ENCODE results near the gene TRIM56.

DNA sequence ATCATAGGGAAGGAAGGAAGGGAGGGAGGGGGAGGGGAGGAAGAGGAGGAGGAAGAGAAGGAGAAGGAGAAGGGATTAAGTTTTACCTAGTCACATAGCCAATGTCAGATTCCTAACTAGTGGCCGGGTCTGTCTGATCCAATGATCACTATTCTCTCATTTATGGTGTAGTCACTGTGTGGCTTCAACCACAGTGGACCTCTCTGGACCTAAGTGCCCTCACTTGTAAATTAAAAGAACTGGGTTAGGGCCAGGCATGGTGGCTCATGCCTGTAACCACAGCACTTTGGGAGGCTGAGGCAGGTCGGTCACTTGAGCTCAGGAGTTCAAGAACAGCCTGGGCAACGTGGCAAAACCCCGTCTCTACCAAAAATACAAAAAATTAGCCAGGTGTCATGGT lies 35.0 kb downstream of the TRIM56 start:
- TF ChIP-seq YY1 (IDR thresholded peaks at IDR 0.05; ENCODE audit: low read depth) (no peak), JUND (IDR thresholded peaks at IDR 0.05) (no peak), MEF2A (IDR thresholded peaks at IDR 0.05; ENCODE audit: borderline replicate concordance, low read depth) (no peak), RCOR1 (IDR thresholded peaks at IDR 0.05; ENCODE audit: low read length) (no peak), EZH2phosphoT487 (IDR thresholded peaks at IDR 0.05; ENCODE audit: borderline replicate concordance, low read depth) (no peak), TCF12 (IDR thresholded peaks at IDR 0.05) (no peak)
- TF ChIP-seq, protein P1, sequence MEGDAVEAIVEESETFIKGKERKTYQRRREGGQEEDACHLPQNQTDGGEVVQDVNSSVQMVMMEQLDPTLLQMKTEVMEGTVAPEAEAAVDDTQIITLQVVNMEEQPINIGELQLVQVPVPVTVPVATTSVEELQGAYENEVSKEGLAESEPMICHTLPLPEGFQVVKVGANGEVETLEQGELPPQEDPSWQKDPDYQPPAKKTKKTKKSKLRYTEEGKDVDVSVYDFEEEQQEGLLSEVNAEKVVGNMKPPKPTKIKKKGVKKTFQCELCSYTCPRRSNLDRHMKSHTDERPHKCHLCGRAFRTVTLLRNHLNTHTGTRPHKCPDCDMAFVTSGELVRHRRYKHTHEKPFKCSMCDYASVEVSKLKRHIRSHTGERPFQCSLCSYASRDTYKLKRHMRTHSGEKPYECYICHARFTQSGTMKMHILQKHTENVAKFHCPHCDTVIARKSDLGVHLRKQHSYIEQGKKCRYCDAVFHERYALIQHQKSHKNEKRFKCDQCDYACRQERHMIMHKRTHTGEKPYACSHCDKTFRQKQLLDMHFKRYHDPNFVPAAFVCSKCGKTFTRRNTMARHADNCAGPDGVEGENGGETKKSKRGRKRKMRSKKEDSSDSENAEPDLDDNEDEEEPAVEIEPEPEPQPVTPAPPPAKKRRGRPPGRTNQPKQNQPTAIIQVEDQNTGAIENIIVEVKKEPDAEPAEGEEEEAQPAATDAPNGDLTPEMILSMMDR (IDR thresholded peaks at IDR 0.05), result no peak
- TF ChIP-seq, protein P2, sequence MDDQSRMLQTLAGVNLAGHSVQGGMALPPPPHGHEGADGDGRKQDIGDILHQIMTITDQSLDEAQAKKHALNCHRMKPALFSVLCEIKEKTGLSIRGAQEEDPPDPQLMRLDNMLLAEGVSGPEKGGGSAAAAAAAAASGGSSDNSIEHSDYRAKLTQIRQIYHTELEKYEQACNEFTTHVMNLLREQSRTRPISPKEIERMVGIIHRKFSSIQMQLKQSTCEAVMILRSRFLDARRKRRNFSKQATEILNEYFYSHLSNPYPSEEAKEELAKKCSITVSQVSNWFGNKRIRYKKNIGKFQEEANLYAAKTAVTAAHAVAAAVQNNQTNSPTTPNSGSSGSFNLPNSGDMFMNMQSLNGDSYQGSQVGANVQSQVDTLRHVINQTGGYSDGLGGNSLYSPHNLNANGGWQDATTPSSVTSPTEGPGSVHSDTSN (IDR thresholded peaks at IDR 0.05), result no peak
